Smooth muscle cell (in vitro differentiated cells): ENCODE data around the gene DALRD3. TPM values are rescaled to one million over a fixed set of nuclear protein-coding genes. Genes with fewer than 3 reads are reported as not detected.

Experiments
- DNase-seq: peaks from one replicate; lab custom pipeline; 2025; ENCODE audit not compliant: unreplicated experiment; lab: John Stamatoyannopoulos, UW
- H2AFZ ChIP-seq: fragments of 200-600 bp; sonication (generic); 2 replicates; pipeline ENCODE4 v1.6.0; 2016; ENCODE audit warnings: antibody characterized with exemption, low read depth, mild to moderate bottlenecking
- H3F3A ChIP-seq: fragments of 200-600 bp; sonication (generic); 2 replicates; pipeline ENCODE4 v1.6.0; 2017; ENCODE audit warnings: antibody characterized with exemption, low read depth
- H3K27ac ChIP-seq: fragments of 200-600 bp; sonication (generic); 2 replicates; pipeline ENCODE4 v1.5.1; 2016; ENCODE audit warnings: low read depth, mild to moderate bottlenecking
- H3K27me3 ChIP-seq: fragments of 200-600 bp; sonication (generic); 2 replicates; pipeline ENCODE4 v1.6.1; 2016; ENCODE audit warnings: low read depth, mild to moderate bottlenecking
- H3K36me3 ChIP-seq: fragments of 200-600 bp; sonication (generic); 2 replicates; pipeline ENCODE4 v1.5.1; 2016; ENCODE audit warnings: low read depth
- H3K4me1 ChIP-seq: fragments of 200-600 bp; sonication (generic); 2 replicates; pipeline ENCODE4 v1.5.1; 2016; ENCODE audit warnings: low read depth
- H3K4me2 ChIP-seq: fragments of 200-600 bp; sonication (generic); 2 replicates; pipeline ENCODE4 v1.6.0; 2016; ENCODE audit warnings: mild to moderate bottlenecking
- H3K4me3 ChIP-seq: fragments of 200-600 bp; sonication (generic); 2 replicates; pipeline ENCODE4 v1.5.1; 2016; ENCODE audit warnings: mild to moderate bottlenecking
- H3K79me2 ChIP-seq: fragments of 200-600 bp; sonication (generic); 2 replicates; pipeline ENCODE4 v1.6.0; 2016; ENCODE audit warnings: low read depth, mild to moderate bottlenecking
- H3K9ac ChIP-seq: fragments of 200-600 bp; sonication (generic); 2 replicates; pipeline ENCODE4 v1.6.0; 2016; ENCODE audit warnings: low read depth
- H3K9me3 ChIP-seq: fragments of 200-600 bp; sonication (generic); replicated peaks from 2 replicates; pipeline ENCODE4 v1.5.1; 2016; ENCODE audit warnings: low read depth
- H4K20me1 ChIP-seq: fragments of 200-600 bp; sonication (generic); 2 replicates; pipeline ENCODE4 v1.6.0; 2016; ENCODE audit warnings: low read depth
- WGBS: methylation state at CpG from one replicate; pipeline ENCODE4 v1.1.7; 2016; ENCODE audit warnings: low lambda C conversion rate; 5-methylcytosine and 5-hydroxymethylcytosine counted together
- polyA plus RNA-seq: library from polyadenylated mRNA; unstranded; fragments of >200 nt; fragmentation: Nextera tagmentation; extraction: Ambion mirVana; gene quantifications from 2 replicates; pipeline ENCODE4 v1.2.1, GENCODE V29; 2016
- total RNA-seq: library from RNA; depleted of rRNA; stranded (reverse); fragments of >200 nt; gene quantifications from 2 replicates; pipeline ENCODE4 v1.2.3, GENCODE V29; 2014
- TF ChIP-seq, protein P1 (sequence below): fragments of 200-600 bp; sonication (generic); IDR thresholded peaks from 2 replicates; pipeline ENCODE4 v1.5.1; 2017; ENCODE audit warnings: borderline replicate concordance, mild to moderate bottlenecking, antibody characterized with exemption; ENCODE audit not compliant: insufficient read depth, poor library complexity, severe bottlenecking

Gene DALRD3
- total RNA-seq (32.1 and 35.6 TPM in 2 replicates), polyA plus RNA-seq (39.0 and 51.1 TPM in 2 replicates)

GRCh38 chr3:49017971-49018706 lies at the start of gene DALRD3:
Gene DALRD3 (minus strand): TSS chr3:49018580. CDS start chr3:49018564, 16 bp downstream.
- peak within 1 kb of the TSS; percentile 19 for H3K9ac ChIP-seq
- DNase-seq: no peak
- H3K27ac ChIP-seq: peak within 1 kb of the TSS; percentile 99
- H2AFZ ChIP-seq: peak within 1 kb of the TSS; percentile 26
- no peaks in the 10 kb centered on the region for H3K36me3 ChIP-seq
- no peaks in the 10 kb centered on the region for H3K27me3 ChIP-seq
- H3K4me1 ChIP-seq: peaks cover 19% of the 10 kb centered on the region
- peak within 1 kb of the TSS; percentile 75 for H3K4me3 ChIP-seq
- TF ChIP-seq, protein P1, sequence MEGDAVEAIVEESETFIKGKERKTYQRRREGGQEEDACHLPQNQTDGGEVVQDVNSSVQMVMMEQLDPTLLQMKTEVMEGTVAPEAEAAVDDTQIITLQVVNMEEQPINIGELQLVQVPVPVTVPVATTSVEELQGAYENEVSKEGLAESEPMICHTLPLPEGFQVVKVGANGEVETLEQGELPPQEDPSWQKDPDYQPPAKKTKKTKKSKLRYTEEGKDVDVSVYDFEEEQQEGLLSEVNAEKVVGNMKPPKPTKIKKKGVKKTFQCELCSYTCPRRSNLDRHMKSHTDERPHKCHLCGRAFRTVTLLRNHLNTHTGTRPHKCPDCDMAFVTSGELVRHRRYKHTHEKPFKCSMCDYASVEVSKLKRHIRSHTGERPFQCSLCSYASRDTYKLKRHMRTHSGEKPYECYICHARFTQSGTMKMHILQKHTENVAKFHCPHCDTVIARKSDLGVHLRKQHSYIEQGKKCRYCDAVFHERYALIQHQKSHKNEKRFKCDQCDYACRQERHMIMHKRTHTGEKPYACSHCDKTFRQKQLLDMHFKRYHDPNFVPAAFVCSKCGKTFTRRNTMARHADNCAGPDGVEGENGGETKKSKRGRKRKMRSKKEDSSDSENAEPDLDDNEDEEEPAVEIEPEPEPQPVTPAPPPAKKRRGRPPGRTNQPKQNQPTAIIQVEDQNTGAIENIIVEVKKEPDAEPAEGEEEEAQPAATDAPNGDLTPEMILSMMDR: no peak
- peaks cover 35% of the 10 kb centered on the region for H3K79me2 ChIP-seq
- 1% methylated on average over 84 of the region's 85 CpGs for WGBS
- no peaks in the 10 kb centered on the region for H3K9me3 ChIP-seq
- H3K4me2 ChIP-seq: peak within 1 kb of the TSS; percentile 97
- H4K20me1 ChIP-seq: peaks cover 29% of the 10 kb centered on the region
- peaks cover 26% of the 10 kb centered on the region for H3F3A ChIP-seq

DNA sequence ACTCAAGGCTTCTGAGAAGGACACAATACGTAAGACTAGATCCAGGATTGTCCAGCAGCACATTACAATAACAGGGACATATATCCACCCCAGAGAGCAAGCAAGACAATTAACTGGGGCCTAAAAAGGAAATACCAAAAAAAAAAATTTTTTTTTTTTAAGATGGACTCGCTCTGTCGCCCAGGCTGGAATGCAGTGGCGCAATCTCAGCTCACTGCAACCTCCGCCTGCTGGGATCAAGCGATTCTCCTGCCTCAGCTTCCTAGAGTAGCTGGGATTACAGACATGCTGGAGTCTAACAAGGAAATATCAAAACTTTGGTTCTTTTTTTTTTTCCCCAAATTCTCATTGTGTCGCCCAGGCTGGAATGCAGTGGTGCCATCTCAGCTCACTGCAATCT lies 39.6 kb upstream of the DALRD3 start:
- TF ChIP-seq, protein P1: no peak
- Histone ChIP-seq H3K4me1 (no peaks in the 10 kb centered on the region), H3F3A (no peaks in the 10 kb centered on the region), H3K27ac (no peak overlapping the region), H4K20me1 (peaks cover 70% of the 10 kb centered on the region), H3K4me2 (no peak overlapping the region), H3K79me2 (peaks cover 35% of the 10 kb centered on the region), H3K4me3 (no peak overlapping the region), H3K9ac (no peak overlapping the region), H3K9me3 (no peaks in the 10 kb centered on the region), H3K36me3 (peaks cover 5% of the 10 kb centered on the region), H3K27me3 (no peaks in the 10 kb centered on the region), H2AFZ (no peak overlapping the region)
- WGBS: 77% methylated on average over 7 of the region's 7 CpGs
- DNase-seq: no peak

DNA sequence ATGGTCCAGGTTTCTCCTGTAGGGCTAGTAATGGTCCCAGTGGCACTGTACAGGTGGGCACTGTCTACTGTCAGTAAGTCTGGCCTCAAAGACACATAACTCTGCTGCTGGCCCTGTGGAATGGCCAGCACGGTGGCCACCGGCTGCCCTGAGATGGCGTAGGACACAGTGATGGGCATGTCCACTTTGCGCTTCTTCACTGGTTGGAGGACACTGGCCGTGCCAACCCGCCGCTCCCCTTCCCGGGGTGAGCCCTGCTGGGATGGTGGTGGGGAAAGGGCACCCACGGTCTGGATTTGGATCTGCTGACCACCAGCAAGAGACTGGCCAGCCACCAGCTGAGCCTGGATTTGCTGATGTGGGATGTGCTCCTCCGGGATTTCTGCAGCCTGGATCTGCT lies 38.9 kb upstream of the DALRD3 start:
- WGBS: 99% methylated on average over 10 of the region's 10 CpGs
- no peak overlapping the region for H3K27ac ChIP-seq
- no peaks in the 10 kb centered on the region for H3F3A ChIP-seq
- H3K4me3 ChIP-seq: no peak overlapping the region
- H3K36me3 ChIP-seq: peaks cover 5% of the 10 kb centered on the region
- TF ChIP-seq, protein P1: no peak
- no peak overlapping the region for H3K4me2 ChIP-seq
- H3K79me2 ChIP-seq: peaks cover 33% of the 10 kb centered on the region
- no peaks in the 10 kb centered on the region for H3K4me1 ChIP-seq
- H3K9me3 ChIP-seq: no peaks in the 10 kb centered on the region
- no peak for DNase-seq
- H4K20me1 ChIP-seq: peaks cover 69% of the 10 kb centered on the region
- H2AFZ ChIP-seq: no peak overlapping the region
- no peaks in the 10 kb centered on the region for H3K27me3 ChIP-seq
- no peak overlapping the region for H3K9ac ChIP-seq
